Stimulated activated naive CD4-positive, alpha-beta T cell treated with Interleukin-2 at 50 U/mL for 16 hours (primary cell): ENCODE data around the gene CDH13.

ENCODE experiments used
- DNase-seq: peaks from one replicate; lab custom pipeline; 2025; lab: John Stamatoyannopoulos, UW

The CDH13 gene

DNA sequence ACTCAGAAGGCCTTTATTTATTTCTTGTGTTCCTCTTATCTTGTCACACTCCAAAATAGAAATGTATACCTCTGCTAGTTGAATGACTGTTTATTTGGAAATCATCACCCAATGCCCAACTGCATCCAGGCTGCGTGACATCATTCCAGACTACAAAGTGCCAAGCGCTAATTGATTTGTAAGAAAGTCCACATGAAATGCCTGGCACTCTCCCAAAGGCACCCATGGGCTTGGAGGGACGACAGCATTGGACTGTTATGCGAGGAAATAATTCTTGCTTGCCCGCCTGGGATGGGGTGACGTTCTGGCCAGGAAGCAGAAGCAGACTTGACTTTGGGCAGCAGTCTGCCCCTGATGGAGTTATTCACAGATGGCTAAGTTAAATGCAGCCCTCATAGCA is 165.9 kb downstream of the CDH13 start:
- no peak for DNase-seq

DNA sequence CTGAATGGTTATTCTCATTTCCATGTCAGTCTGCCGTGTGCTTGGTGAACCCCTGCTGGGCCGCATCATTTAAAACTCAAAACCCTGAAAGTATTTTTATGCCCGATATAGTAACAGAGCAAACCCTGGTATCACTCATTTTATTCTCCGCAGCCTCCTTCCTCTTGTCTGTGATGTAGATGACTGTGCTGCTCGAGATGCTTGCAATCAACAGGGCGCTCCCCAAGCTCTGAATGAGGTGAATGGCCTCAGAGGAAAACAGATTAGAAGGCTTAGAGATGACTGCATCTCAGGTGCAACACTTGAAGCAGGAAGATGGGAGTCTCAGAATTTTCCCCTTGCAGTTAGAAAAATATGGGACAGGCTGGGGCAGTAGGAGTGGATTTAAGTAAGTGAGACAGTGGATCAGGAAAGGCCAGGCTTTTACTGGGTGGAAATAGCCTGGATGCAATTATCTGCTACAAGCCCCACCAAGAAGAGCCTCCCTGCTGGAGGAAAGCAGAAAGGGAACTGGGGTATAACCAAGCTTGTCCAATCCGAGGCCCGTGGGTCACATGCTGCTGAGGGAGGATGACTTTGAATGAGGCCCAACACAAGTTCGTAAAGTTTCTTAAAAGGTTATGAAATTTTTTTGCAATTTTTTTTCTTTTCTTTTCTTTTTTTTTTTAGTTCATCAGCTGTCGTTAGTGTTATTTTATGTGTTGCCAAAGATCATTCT is 166.9 kb downstream of the CDH13 start:
- no peak for DNase-seq

DNA sequence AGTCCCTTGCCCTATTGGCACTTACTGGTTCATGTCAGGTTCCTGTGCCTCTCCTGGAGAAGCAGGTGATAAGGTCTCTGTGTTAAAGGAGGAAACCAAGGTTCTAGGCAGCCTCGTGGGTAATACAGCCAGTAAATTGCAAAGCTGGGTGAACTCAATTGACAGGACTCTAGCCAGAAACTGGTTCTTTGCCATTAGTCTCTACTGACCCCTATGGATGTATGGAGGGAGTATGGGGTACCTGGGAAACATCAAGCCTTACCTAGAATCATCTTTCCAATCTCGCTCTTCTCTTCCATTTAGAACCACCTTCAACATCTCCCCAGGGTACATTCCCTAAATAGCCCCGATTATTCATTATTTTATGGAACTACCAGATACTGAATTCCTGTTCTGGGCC is 169.3 kb downstream of the CDH13 start:
- no peak for DNase-seq

DNA sequence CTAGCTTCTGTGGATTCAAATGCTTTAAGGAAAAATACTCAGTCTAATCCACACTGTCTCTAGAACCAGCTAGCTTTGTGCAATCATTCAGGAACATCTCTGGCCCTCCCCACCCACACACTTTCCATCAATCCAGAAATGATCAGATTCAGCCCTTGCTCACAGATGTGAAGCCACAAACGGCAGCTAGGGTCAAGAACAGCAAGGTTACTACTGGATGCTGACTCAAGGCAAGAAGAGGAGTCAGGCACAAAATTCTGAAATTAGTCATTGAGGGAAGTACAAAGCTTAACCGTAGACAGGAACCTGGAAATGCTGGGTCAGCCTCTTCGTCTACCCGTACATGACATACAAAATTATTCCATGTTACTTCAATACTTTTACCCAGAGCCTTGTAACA is 174.6 kb downstream of the CDH13 start:
- no peak for DNase-seq

DNA sequence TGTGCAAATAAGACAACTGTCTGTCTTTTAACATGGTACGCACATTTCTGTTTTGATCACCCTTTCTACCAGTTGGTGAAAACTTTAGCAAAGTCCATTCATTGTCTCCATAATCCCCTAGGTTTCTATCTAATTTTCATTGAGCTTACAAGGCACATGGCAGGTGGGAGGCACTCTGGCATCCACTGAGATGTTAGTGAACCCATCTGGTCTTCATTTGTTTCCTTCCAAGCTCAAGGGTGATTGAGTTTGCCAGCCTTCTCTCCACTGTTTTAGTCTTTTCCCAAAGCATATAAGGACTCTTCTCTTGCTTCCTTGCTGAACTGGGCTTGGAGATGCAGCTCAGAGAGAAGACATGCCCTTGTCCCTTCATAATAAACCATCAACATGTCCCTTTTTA is 179.1 kb downstream of the CDH13 start:
- DNase-seq: no peak

DNA sequence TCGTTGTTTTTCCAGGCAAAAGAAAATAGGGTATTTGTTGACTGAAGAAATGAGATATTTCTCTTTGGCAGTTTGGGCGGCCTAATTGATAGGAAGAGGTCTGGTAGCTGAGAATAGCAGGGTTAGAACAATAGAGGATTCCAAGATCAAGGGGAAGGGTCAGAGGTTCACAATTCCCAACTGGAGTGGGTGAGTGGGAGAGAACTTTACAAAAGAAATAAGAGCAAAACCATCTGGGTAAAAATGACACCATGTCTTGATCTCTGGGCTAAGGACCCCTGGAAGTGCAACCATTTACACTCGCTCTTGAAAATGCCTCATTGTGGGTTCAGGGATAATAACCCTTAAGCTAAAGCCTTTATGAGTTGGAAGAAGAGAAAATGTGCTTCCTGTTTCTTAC is 180.5 kb downstream of the CDH13 start:
- DNase-seq: no peak

DNA sequence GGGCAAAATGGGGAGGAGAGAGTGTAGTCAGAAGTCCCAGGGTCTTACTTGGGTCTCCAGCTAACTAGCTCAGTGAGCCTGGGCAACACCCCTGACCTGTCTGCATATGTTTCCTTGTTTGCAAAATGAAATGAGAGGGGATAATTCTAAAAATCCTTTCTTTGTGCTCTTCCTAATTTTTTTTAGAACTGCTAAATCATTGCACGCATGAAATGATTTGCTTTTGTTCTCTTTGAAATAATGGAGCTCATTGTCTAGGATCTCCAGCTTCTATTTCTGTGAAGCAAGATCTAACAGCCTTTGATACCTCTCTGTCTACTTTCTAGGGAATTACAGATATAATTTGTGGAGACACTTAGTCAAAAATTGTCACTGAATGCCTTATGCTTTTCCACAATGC is 181.3 kb downstream of the CDH13 start:
- DNase-seq: no peak

DNA sequence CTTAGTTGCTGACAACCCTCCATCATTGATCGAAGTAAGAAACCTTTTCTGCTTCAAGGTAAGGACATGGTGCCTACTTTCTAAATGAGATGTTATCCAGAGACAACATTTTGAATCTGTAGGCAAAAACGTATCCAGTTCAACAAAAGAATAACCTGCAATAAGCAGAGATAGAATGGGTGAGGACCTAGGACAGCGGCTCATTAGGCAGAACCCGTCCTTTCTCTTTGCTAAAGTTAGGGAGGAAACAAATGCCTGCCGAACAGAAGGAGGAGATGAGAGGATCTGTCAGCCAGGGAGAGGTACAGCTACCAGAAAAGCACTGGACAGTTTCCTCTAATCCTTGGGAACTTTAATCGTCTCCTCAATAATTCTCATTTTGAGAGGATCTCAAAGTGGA is 183.3 kb downstream of the CDH13 start:
- no peak for DNase-seq

DNA sequence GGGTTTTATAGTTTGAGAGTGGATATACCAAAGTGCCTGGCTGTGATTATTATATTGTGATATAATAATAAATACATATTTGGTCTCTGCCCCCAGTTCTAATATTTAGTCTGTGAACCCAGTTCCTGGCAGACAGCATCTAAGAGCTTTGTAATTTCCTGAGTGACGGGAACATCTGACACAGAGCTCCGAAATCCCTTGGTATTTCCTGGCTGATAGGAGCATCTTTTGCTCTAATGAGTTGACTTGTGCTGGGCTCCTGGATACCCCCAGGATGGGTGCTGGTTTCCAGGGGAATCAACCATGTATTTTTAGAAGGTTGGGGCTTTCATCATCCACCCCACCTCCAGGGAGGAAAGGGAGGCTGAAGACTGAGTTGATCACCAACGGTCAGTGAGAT is 187.3 kb downstream of the CDH13 start:
- DNase-seq: no peak

DNA sequence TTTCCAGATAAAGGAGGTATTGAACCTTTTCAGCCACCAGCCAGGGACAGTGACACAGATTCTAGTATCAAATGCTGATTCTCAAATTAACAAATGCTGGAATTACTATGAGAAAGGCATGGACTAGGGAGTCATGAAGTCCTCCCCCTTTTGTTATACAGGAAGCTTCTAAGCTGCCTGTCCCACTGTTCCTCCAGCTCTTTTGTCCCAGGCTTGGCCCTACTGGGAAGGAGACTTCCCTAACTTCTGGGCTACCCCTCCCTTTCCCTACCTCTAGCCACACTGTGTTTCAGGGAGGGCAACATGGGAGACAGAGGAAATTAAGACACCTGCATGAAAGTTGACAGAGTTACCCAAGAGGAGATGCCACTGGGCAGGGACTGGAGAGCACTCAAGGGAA is 192.5 kb downstream of the CDH13 start:
- no peak for DNase-seq

DNA sequence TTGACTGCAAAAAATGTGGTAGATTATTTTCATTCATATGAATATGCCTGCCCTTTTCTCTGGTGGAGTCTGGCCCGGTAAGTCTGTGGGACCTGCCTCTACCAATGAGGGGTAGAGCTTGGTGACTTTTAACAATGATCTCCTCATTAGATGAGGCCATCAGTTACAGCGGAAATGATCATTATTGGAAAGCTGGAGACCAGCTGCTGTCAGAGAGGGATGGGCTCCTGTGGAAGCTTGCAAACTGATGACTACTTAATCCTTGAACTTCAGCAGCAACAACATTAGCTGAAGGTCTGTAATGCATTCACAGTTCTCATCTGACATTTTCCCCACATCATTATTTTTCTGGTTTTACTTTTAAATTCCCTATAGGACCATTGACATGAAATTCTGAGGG is 194.1 kb downstream of the CDH13 start:
- DNase-seq: no peak

DNA sequence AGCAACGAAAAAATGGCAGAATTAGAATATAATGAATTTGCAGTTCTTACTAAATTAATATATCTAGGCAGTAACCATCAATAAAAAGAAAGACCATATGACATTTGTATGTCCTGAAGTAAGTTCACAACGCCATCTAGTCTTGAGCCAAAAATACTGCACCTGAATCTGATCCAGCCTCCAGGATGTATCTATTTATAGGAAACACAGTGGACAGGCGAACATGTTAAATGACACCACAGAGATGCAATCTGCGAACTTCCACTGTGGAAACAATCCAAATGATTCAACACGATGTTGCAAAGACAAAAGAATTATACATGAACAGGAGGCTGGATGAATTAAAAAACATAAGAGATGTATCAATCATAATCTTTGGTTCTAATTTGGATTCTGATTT is 197.6 kb downstream of the CDH13 start:
- no peak for DNase-seq

DNA sequence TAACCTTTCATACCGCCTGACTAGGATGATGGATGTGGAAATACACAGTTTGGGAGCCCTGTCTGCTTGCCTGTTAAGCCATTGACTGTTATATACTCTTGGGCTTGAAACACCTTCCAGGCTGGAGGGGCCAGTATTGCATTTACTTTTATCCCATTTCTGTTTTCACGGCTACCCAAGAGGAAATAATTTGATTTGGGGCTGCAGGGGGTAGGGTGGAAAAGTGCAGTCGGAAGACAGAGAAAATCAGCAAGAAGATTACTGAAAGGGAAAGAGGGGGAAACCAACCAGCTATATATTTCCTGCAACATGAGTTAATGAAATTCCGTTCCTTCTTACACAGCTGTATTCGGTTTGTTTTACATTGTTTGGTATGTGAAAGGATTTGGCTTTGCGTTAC is 202.5 kb downstream of the CDH13 start:
- DNase-seq: no peak

DNA sequence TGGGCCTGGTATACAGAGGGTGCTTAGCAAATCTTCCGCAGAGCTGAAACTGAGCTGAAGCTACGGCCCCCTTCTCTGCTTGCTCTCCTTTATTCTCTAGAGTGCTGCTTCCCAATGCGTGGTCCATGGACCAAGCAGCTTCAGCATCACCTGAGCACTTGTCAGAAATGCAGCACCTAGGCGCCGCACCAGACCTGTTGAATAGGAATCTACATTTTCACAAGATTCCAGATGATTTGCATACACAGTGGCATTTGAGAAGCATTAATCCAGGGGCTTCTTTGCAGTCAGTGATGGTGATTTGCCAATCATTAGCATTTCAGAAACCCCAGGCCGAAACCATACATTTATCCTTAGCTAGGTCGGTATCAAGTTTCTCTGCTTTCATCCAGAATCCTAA is 204.2 kb downstream of the CDH13 start:
- no peak for DNase-seq

DNA sequence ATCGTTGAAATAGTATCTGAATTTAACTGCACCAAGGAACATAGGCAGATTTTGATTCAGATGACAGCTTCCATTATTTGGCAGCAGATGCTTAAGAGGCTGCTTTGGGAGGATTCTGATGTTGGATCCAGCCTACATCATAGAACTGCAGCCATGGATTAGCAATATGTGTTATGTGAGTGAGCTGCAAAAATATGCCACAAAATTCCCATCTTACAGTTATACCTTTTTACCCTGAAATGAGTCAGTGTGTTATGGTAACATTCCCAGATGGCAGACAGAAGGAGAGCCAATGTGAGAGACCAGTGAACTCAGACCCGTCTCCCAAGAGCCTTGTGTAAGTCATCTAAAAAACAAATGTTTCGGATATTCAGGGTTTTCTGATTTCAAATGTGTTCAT is 206.1 kb downstream of the CDH13 start:
- no peak for DNase-seq

DNA sequence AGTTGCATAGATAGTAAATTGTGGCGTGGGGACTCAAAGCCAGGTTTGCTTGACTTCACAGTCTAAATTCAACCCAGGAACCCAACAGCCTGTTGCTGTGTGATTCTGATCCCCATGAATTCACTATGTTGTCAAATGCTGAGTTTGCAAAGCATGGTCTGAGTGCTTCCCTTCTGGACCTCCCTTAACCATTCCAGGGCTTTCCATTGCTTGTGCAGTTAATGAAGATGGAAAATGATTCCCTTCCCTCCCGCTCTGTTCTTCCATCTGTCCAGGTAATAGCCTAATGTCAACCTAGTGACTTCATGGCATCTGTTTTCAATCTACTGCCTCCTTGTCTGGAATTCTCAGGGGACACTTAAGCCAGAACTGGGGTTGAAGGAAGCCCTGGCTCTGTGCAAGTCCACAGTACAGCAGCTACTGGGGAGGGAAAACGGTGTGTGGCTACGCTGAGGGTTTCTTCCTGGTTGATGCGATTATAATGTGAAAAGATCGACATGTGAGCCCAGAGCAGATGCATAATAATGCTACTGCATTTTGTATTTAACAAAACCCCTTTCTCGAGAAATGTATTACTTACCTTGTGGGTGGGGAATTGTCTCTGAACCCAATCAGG is 206.7 kb downstream of the CDH13 start:
- no peak for DNase-seq

DNA sequence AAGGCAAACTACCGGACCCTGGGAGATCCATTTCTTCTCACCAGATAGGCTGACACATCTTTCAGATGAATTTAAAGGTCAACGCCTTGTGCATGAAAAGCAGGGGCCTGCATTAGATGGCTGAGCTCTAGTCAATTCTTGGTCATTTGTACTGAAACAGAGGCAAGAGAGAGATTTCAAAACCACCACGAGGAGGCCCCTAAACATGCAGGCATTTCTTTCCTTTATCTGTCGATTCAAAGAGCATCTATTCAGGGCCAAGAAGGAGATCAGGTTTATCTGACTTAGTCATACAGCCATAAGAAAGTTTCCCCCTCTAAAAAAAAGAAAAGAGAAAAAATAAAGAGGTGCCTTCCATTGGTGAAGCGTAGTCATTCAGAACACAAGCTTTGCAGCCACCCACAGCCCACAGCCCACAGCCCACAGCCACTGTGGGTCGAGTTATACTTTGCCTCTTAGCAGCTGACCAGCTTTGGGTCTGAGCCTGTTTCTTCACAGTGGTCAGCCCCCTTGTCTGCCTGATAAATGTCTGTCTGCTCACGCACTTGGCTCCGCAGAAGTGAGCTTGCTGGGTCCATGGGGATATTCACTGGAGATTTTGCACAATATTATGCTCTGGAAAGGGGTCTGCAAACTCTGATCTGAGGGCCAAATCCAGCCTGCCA is 207.5 kb downstream of the CDH13 start:
- DNase-seq: no peak

DNA sequence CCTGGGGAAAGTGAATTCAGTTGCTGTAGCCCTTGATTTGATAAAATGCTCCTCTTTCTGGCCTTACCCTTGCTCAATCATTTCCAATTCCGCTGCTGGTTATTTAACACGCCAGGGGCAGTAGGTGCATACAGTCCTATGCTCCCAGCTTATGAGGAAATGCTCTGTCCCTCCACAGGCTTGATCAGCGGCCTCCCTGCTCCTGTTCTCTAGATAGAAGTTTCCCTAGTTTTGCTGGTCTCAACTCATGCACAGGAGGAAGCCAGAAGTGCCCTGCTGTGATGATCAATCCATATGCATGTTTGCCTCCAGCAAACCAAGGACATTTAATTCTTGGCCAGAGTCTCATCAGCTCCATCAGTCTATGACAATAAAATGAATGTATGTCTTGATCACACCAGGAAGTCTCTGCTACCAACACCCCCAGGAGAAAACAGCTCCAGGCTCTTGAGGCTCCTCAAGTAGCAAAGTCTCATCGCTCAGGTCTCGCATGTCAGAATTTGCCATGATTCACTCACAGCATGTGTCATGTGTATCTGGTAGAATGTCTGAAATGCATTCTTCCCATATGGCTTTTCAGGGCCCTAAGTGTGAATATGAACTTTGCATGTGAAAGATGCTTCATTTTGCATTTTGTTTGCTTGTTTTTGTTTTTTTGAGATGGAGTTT is 208.9 kb downstream of the CDH13 start:
- DNase-seq: no peak

DNA sequence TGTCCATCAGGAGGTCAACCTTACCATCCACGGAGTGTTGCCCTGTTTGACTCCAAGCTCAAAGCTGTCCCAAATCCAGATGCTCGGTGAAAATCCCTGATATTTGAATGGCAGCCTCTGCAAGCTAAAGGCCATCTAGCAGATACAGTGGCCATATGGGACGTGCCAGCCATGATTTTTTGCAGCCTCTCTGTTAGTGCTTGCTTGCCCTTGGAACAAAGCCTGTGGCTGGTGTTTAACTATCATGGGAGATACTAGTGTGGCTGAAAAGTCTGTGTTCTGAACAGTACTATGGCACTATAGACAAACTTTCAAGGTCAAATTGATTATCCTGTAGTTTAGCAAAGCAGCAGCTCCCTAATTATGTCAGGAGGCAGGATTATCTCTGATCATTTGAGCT is 214.3 kb downstream of the CDH13 start:
- DNase-seq: no peak

DNA sequence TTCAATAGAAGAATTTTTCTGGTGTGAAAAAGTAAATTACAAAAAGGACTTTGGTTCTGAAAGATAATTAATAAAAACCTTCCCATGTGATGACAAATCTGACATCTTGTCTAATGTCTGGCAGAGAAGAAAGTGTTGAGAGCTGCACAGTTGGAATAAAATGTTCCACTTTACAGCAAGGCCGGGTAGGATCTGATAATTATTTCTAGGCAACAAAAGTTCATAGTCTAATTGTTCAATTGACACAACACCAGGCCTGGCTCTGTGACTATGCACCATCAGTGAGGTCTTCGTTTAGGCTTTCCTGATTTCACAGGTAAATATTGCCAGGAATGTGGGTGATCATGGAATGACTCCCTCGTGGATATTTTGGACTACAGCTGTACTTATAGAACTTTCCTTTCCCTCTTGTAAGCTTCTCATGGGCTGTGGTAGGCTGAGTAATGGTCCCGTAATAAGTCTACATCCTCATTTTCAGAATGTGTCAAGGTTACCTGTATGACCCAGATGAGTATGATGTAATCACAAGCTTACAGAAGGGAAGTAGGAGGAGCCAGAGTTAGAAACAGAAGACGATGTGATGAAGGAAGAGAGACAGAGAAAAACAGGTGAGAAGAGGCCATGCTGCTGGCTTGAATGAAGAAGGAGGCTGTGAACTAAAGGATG is 217.0 kb downstream of the CDH13 start:
- DNase-seq: no peak

DNA sequence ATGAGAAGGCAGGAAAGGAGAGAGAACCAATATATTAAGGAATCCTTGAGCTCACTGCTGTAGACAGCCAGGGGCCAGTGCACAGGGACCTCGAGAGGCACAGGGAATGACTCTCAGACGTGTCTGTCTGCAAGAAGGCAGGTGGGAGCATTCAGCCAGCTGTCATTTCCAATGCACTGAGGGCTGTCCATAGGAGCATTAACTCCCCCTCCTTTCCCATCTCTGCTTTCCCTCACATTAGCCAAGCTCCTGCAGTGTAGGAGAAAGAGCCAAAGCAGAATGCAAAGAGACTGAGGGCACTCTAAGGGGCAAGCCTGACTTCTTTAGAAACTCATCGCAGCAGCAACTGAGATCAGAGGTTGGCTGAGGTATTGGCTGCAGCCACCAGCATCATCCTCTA is 218.3 kb downstream of the CDH13 start:
- DNase-seq: no peak

DNA sequence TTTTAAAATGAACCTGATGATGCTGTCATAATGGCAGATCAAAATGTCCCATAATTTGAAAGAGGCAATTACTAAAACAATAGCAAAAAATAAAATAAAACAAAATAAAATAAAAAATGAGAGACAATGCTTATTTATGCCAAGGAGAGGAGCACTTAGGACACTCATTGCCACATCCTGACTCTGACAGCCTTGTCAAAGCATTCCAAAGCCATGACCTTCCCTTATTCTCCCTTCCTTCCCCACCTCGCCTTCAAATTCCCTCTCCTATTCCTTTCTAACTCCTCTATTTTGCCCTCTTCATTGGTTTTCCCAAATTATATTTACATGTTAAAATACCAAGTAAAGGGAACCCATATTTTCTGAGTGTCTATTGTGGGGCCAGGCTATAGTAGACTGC is 220.0 kb downstream of the CDH13 start:
- DNase-seq: no peak

DNA sequence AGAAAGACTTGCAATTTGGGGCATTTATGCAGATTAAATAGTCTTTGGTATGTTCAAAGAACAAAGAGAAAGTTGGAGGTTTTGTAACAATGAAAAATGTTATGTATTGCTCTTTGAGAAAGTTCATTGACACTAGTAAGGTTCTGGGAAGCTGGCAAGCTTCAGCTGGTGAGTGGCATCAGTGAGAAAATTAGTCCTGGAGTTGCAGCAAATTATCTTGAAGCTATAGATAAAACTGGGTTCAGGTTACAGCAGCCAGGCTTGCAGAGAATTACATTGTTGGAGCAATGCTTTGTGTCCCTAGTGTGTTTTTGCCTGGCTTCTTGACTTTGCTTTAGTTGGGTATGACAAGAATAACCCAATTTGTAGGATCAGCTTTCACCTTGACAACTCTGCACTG is 221.2 kb downstream of the CDH13 start:
- no peak for DNase-seq
